MG63 (cell line): ENCODE measurements around the gene MSH3. TPM values are rescaled to one million over a fixed set of nuclear protein-coding genes. Genes with fewer than 3 reads are reported as not detected.
A peak's percentile ranks its signal among the peaks of the same experiment; 100 is the strongest.
"Not testable (repeated sequence)": the region's sequence is repeated elsewhere in the genome, so short reads cannot be mapped to it uniquely, and the experiment has no call there.

Experiments used
- DNase-seq: peaks from one replicate; pipeline ENCODE4 v3.0.0-alpha.2; 2020
- H3K27me3 ChIP-seq: fragments of 250-450 bp; sonication (Bioruptor Pico); 2 replicates; pipeline ENCODE4 v1.5.1; 2020; ENCODE audit warnings: mild to moderate bottlenecking, moderate library complexity
- H3K36me3 ChIP-seq: fragments of 250-450 bp; sonication (Bioruptor Pico); 2 replicates; pipeline ENCODE4 v1.5.1; 2020; ENCODE audit warnings: mild to moderate bottlenecking, moderate library complexity
- H3K4me3 ChIP-seq: fragments of 250-450 bp; sonication (Bioruptor Pico); 2 replicates; pipeline ENCODE4 v1.5.1; 2020; ENCODE audit warnings: mild to moderate bottlenecking, moderate library complexity
- H3K9me3 ChIP-seq: fragments of 250-450 bp; sonication (Bioruptor Pico); 2 replicates; pipeline ENCODE4 v1.5.1; 2020; ENCODE audit warnings: mild to moderate bottlenecking, moderate library complexity
- total RNA-seq: library from RNA; depleted of rRNA; stranded (reverse); fragments of >200 nt; shearing (Covaris generic); gene quantifications from 2 replicates; pipeline ENCODE4 v1.2.3, GENCODE V29; 2014; ENCODE audit warnings: low replicate concordance

Gene MSH3
- total RNA-seq, 1 experiment from 2014 or later = 13.9 TPM

DNA sequence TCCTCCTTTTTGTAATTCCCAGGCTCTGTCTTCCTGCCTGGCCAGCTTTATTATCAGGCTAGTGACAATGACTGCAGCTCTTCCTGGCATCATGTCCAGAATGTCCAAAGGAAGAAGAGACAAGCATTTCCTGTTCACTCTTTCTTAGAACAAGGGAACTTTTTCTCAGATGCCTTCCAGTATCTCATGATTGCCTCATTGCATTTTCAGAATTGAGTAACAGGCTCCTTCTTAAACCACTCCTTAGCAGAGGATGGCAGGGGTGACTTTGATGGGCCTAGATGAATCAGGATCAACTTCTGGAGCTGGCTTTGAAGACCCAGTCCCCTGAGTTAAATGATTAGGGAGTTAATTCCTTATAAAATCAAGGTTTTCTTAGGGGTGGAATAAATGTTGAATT, 212.8 kb downstream of the MSH3 start:
- no peak for DNase-seq
- Histone ChIP-seq H3K4me3 (no peak overlapping the region), H3K9me3 (no peaks in the 10 kb centered on the region), H3K27me3 (no peaks in the 10 kb centered on the region), H3K36me3 (no peaks in the 10 kb centered on the region)

DNA sequence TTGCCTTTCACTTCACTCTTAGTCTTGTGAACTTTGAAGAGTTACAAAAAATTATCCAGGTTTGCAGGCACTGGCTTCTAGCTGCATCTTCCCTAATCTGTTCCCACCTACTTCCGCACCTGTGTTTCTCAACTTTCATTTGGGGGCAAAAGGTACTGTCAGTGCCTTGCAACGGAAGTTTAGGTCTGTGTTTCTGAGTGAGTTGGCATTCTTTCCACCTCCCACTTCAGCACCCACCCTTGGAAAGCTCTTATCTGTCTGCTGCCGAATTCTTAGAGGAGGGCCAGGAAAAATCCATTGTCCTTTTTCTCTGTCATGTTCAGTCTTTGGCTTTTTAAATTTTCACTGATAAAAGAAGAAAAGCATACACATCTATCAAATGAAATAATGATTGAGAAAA, 216.0 kb downstream of the MSH3 start:
- no peak for DNase-seq
- Histone ChIP-seq H3K27me3 (no peaks in the 10 kb centered on the region), H3K9me3 (no peaks in the 10 kb centered on the region)

DNA sequence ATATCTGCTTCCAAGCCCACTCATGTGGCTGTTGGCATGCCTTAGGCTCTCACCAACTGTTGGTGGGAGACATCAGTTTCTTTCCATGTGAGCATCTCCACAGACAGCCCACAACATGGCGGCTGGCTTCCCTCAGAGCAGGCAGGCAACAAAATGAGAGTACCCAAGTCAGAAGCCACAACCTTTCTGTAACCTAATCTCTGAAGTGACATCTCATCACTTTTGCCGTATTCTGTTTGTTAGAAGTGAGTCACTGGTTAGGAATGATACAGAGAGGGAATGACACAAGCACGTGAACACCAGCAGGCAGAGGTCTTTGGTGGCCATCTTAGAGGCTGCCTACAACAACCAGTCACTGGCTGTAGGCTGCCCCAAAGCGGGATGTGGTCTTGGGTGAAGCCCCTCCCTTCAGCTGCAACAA, 217.1 kb downstream of the MSH3 start:
- no peak overlapping the region for H3K4me3 ChIP-seq
- peak; percentile 2 for DNase-seq

More for the DNA sequence above, 216.0 kb downstream of the MSH3 start:
- Histone ChIP-seq H3K4me3 (no peak overlapping the region), H3K36me3 (peaks cover 4% of the 10 kb centered on the region)

DNA sequence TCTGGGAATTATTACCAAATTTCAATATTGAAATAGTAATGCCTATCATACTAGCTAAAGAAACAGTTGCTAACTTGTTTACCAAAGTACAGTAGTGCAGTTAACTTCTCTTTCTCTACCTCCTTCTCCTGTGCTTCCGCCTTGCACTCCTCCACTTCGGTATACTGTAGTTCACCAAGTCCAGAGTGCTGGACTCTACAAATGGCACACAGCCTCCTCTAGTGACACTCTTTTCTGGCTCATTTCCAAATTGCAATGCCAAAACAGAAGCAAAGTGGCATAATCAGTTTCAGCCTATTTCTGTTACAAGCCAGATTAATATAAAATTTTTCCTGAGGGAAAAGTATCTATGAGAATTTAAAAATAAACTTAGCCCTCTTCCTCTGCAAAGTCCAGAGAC, 219.7 kb downstream of the MSH3 start:
- DNase-seq = no peak
- H3K36me3 ChIP-seq = peaks cover 8% of the 10 kb centered on the region
- no peaks in the 10 kb centered on the region for H3K9me3 ChIP-seq
- H3K4me3 ChIP-seq = no peak overlapping the region
- no peaks in the 10 kb centered on the region for H3K27me3 ChIP-seq

More for the DNA sequence above, 217.1 kb downstream of the MSH3 start:
- peaks cover 8% of the 10 kb centered on the region for H3K36me3 ChIP-seq
- no peaks in the 10 kb centered on the region for H3K9me3 ChIP-seq
- H3K27me3 ChIP-seq = no peaks in the 10 kb centered on the region

DNA sequence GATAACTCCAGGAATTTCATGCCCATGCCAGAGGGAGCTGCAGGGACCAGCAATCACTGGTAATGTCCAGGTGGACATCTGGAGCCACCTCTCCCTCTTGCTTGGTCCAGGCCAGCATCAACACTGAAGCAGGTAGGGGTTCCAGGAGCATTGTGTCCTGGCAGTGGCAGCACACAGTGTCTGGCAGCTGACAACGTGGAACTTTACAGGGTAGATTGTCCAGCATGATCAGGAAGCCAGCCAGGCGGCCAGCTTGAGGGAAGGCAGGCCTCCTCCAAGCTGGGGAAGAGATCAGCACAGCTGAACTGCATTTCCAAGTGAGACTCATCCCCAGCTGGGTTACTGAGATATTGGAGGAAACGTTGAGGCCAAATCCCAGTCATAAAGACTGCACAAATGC, 223.1 kb downstream of the MSH3 start:
- peaks cover 8% of the 10 kb centered on the region for H3K36me3 ChIP-seq
- H3K9me3 ChIP-seq = no peaks in the 10 kb centered on the region
- no peak for DNase-seq
- no peaks in the 10 kb centered on the region for H3K27me3 ChIP-seq
- H3K4me3 ChIP-seq = no peak overlapping the region

DNA sequence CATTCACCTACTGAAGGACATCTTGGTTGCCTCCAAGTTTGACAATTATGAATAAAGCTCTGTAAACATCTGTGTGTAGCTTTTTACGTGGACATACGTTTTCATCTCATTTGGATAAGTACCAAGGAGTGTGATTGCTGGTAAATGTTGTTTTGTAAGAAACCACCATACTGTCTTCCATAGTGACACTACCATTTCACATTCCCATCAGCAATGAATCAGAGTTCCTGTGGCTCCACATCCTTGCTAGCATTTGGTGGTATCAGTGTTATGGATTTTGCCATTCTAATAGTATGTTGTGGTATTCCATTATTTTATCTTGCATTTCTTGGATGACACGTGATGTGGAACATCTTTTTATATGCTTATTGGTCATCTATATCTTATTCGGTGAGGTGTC, 227.3 kb downstream of the MSH3 start:
- Histone ChIP-seq H3K36me3 (no peaks in the 10 kb centered on the region), H3K4me3 (no peak overlapping the region), H3K27me3 (no peaks in the 10 kb centered on the region), H3K9me3 (no peaks in the 10 kb centered on the region)
- DNase-seq = no peak

DNA sequence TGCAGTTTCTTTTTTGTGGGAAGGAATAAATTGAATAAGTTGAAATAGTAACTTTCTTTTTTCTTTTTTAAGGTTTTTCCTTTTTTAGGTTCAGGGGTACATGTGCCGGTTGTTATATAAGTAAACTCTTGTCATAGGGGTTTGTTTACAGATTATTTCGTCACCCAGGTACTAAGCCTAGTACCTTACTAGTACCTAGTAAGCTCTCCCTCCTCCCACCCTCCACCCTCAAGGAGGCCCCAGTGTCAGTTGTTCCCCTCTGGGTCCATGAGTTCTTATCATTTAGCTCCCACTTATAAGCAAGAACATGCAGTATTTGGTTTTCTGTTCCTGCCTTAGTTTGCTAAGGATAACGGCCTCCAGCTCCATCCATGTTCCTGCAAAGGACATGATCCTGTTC, 228.9 kb downstream of the MSH3 start:
- not testable (repeated sequence) for H3K27me3 ChIP-seq, H3K36me3 ChIP-seq, H3K4me3 ChIP-seq, H3K9me3 ChIP-seq, DNase-seq

DNA sequence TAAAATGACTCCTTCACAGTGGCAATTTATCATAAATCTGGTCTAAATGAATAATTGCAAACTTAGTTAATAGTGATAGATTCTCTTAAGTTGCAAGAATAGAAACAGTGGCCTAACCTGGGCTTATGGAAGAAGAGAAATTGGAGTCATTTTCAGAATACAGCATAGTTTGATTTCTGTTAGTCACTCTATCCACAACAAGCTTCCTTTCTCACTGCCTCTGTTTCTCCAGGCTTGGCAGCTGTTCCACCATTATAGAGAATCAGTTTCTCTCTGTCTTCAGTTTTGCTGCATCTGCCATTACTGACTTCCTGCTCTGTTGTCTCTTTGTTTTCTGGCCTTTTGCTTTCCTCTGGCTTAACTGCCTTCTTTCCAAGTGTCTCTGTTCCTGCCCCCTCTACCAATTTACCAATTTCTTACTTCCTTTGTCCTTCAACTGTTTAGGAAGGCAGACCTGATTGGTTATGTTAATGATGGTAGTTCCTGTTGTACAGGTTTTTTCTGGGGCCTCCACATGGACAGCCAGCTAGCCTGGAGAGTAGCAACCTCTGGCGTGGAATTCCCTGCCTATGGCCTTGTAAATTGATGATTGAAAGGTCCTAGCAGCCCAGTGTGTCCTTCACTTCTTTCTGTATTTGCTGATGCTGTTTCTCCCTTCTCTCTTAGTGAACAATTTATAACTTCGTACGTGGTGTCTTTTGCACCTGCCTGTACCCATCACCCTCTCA, 229.8 kb downstream of the MSH3 start:
- DNase-seq = no peak
- no peaks in the 10 kb centered on the region for H3K27me3 ChIP-seq
- no peaks in the 10 kb centered on the region for H3K36me3 ChIP-seq
- H3K9me3 ChIP-seq = no peaks in the 10 kb centered on the region
- H3K4me3 ChIP-seq = no peak overlapping the region

DNA sequence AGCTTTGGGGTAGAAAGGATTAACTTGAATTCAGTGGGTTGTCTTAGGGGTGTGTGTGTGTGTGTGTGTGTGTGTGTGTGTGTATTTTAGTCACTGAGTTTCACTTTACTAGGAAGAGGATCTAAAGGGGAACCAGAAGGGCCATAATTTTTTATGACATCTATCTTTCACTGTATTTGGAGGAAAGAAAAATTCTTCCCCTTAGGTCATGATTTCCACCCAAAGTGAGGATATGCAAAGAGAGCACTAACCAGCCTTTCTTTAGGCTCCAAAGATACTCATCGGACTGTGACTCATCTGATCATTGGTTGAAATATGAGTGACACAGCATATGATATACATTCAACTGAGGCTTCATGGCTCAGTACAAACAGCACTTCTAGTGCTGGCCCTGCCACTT, 230.5 kb downstream of the MSH3 start:
- Histone ChIP-seq H3K27me3 (no peaks in the 10 kb centered on the region), H3K4me3 (no peak overlapping the region), H3K36me3 (no peaks in the 10 kb centered on the region), H3K9me3 (no peaks in the 10 kb centered on the region)
- DNase-seq = no peak

DNA sequence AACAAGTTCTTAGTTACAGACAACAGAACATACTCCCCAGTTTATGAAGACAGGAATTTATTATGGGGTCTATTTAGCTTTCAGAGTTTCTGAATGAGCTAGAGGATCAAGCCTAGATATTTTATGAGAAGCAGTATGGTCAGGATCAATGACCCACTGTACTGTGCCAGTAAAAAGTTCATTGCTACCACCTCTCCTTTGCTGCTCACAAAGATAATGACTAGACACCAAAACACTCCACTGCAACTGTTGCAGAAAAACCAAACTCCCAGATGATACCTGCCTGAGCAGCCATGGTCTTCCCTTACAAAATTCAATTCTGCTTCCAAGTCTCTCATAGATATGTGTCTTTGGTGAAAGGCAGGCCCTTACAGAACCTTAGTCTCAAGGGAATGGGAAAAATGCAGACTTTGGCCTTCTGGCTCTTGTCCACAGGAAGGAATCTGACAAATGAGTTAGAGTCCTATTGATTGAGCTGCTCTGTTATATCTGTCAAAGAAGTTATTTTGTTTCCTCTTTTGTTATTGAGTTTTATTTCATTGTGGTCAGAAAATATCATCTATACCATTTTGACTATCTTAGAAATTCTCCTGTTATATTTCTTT, 231.0 kb downstream of the MSH3 start:
- Histone ChIP-seq H3K4me3 (no peak overlapping the region), H3K27me3 (no peaks in the 10 kb centered on the region), H3K9me3 (no peaks in the 10 kb centered on the region), H3K36me3 (peaks cover 3% of the 10 kb centered on the region; the same call in 1 of the 2 replicates)
- DNase-seq = no peak

DNA sequence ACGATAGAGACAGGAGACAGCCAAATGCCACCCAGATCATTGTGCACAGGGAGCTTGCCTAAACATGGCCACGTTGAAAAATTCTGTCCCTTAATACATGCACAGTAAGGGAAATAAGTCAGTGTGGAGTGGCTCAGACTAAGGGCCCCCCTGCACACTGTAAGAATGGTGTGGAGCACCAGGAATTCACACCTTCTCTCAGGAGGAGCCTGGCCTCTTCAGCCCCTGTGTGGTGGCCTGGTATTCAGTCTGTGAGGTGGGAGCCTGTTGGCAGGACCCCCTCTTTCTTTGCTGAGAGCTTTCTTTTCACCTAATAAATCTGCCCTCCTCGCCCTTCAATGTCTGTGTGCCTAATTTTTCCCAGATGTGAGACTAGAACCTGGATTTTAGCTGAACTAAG, 239.6 kb downstream of the MSH3 start:
- peaks cover 8% of the 10 kb centered on the region; the same call in 1 of the 2 replicates for H3K36me3 ChIP-seq
- H3K4me3 ChIP-seq = no peak overlapping the region
- H3K27me3 ChIP-seq = no peaks in the 10 kb centered on the region
- no peak for DNase-seq
- H3K9me3 ChIP-seq = no peaks in the 10 kb centered on the region; the same call in 1 of the 2 replicates

DNA sequence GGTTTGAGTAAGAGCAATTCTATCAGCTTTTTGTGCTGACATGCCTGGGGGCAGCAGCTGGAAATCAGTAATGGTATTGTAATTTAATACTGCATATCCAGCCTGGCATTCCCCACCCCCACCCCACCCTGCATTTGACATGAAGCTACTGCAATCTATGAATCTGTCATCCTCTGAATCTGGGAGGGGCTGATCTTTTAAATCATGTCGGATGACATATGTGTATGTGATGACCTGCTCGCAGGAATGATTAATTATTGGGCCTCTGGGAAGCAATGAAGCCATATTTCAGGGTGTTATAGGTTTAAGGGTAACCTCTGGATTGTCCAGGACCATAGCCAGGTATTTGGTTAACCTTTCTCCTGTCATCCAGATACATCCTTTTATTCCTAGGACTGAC, 241.1 kb downstream of the MSH3 start:
- H3K36me3 ChIP-seq = peaks cover 4% of the 10 kb centered on the region; the same call in 1 of the 2 replicates
- H3K4me3 ChIP-seq = no peak overlapping the region
- no peaks in the 10 kb centered on the region; the same call in 1 of the 2 replicates for H3K9me3 ChIP-seq
- no peak for DNase-seq
- H3K27me3 ChIP-seq = no peaks in the 10 kb centered on the region

DNA sequence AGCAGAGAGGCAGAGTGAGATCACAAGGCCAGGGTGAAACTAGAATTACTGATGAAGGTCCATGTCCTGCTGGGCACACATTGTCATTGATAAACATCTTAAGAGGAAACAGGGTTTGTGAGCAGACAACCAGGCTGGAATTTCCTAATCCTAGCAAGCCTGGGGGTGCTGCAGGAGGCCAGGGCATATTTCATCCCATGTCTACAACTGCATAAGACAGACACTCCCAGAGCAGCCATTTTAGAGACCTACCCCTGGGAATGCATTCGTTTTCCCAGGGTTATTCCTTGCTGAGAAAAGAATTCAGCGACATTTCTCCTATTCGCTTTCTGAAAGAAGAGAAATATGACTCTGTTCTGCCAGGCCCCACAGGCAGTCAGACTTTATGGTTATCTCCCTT, 248.2 kb downstream of the MSH3 start:
- DNase-seq, H3K9me3 ChIP-seq: not testable (repeated sequence)

DNA sequence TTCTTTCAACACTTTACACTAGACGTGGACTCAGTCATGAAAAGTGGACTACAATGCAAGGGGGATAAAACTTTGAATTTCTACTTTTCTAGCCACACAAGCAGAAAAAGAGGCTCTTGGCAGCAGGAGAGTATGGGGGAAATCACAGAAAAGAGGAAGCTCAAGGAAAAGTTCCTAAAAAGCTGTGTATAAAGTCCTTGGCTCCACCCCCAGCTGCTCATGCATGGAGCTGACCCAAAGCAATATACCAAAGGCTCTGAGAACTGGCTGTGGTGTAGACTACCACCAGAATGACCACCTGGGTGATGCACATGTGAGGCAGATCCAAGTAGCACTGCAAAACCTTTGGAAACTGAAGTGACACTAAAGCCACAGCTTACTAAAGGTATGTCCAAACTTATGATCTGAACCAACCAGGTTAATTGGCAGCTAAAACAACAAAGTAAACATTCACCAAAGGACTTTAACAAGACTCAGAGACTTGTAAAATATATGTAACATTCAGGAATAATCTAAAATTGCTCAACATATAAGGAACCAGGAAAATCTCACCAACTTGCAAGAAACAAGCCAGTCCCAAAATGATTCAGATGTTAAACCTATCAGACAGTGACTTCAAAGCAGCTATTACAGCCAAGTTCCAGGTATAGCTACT, 250.2 kb downstream of the MSH3 start:
- no peak for DNase-seq
- no peak overlapping the region for H3K4me3 ChIP-seq
- no peaks in the 10 kb centered on the region for H3K9me3 ChIP-seq
- H3K27me3 ChIP-seq = no peaks in the 10 kb centered on the region
- no peaks in the 10 kb centered on the region for H3K36me3 ChIP-seq

More for the DNA sequence above, 248.2 kb downstream of the MSH3 start:
- H3K4me3 ChIP-seq, H3K27me3 ChIP-seq, H3K36me3 ChIP-seq: not testable (repeated sequence)

DNA sequence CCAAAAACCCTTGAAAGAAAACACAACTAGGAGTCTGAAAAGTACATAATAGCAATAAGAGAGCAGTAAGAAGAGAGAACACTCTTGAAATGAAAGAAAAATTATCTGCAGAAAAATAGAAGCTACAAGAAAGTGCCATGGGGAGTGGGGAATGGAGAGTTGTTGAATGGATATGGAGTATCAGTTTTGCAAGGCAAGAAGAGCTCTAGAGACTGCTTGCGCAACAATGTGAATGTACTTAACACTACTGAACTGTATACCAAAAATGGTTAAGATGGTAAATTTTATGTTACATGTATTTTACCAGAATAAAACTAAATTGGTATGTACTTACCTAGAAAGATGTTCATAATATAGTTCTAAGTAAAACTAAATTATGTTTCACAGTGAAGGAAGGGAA, 251.0 kb downstream of the MSH3 start:
- DNase-seq = no peak
- Histone ChIP-seq H3K27me3 (no peaks in the 10 kb centered on the region), H3K9me3 (no peaks in the 10 kb centered on the region), H3K36me3 (no peaks in the 10 kb centered on the region), H3K4me3 (no peak overlapping the region)

DNA sequence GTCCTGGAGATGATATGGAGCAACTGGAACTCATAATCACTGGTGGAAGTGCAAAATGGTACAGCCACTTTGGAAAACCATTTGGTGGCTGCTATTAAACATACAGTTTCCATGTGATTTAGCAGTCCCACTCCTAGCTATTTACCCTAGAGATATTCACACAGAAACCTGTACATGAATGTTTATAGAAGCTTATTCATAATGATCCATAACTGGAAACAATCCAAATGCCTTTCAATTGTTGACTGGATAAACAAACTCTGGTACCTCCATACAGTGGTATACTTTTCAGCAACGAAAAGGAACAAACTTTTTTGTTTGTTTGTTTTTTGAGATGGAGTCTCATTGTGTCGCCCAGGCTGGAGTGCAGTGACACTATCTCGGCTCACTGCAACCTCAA, 258.0 kb downstream of the MSH3 start:
- H3K27me3 ChIP-seq = no peaks in the 10 kb centered on the region
- DNase-seq = no peak
- no peaks in the 10 kb centered on the region for H3K36me3 ChIP-seq
- no peaks in the 10 kb centered on the region for H3K9me3 ChIP-seq
- H3K4me3 ChIP-seq = no peak overlapping the region

DNA sequence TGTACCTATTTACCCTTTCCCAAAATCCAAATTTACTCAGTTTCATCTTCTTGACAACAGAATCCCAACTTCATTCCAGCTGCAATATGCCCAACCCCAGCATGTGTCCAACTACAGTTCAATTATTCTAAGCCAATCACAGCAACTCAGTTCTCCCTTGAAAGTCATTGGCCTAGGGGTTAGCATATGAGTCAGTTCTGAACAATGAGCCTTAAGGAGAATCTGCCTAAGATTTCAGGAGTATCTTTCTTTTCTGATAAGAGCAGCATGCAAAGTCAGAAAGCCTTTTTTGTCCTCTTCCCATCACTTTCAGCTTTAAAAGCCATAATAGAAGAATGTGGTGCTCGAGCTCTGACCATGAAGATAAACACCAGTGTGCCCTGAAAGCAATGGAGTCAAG, 261.3 kb downstream of the MSH3 start:
- Histone ChIP-seq H3K9me3 (no peaks in the 10 kb centered on the region), H3K36me3 (no peaks in the 10 kb centered on the region), H3K27me3 (no peaks in the 10 kb centered on the region), H3K4me3 (no peak overlapping the region)
- no peak for DNase-seq

DNA sequence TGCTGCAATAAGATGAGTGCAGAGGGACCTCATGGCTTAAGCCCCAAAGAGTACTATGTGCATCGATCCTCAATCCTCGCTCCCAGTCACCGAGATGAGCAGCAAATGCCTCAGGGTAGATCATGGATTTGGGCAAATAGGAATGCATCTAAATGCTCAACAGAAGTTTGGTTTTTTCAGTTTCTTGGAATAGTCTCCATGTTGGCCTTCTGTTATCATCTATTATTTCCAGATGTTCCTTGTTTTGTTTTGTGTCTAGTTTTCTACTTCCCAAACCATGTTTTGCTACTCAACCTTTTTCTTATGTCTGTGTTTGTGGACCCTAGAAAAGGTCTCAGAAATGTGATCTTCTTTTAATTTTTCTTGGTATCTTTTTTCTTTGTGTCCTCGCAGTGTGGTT, 262.2 kb downstream of the MSH3 start:
- H3K27me3 ChIP-seq = no peaks in the 10 kb centered on the region
- no peak for DNase-seq
- H3K4me3 ChIP-seq = no peak overlapping the region
- H3K36me3 ChIP-seq = no peaks in the 10 kb centered on the region
- H3K9me3 ChIP-seq = no peaks in the 10 kb centered on the region
